IPS-20b (cell line): ENCODE data around the gene SCAP.
"Not testable (repeated sequence)": the region's sequence is repeated elsewhere in the genome, so short reads cannot be mapped to it uniquely, and the experiment has no call there.

Experiments used
- H3K27ac ChIP-seq: one replicate; pipeline ENCODE4 v1.5.1; 2013; ENCODE audit warnings: low read length
- H3K27me3 ChIP-seq: 2 replicates; pipeline ENCODE4 v1.6.1; 2013; ENCODE audit warnings: mild to moderate bottlenecking, low read length, inconsistent platforms; ENCODE audit not compliant: insufficient read depth
- H3K36me3 ChIP-seq: 2 replicates; pipeline ENCODE4 v1.6.1; 2013; ENCODE audit warnings: low read depth, mild to moderate bottlenecking, inconsistent platforms, low read length, moderate library complexity; ENCODE audit not compliant: insufficient read depth
- H3K4me1 ChIP-seq: 2 replicates; pipeline ENCODE4 v1.6.1; 2013; ENCODE audit warnings: mild to moderate bottlenecking, control low read depth, inconsistent platforms, low read length, moderate library complexity; ENCODE audit not compliant: insufficient read depth
- H3K4me3 ChIP-seq: 2 replicates; pipeline ENCODE4 v1.5.1; 2013; ENCODE audit warnings: mild to moderate bottlenecking, low read length, inconsistent platforms
- H3K9ac ChIP-seq: 2 replicates; pipeline ENCODE4 v1.6.1; 2013; ENCODE audit warnings: low read depth, mild to moderate bottlenecking, inconsistent platforms, low read length, moderate library complexity
- H3K9me3 ChIP-seq: 2 replicates; pipeline ENCODE4 v1.6.1; 2013; ENCODE audit warnings: mild to moderate bottlenecking, low read depth, low read length, inconsistent platforms; ENCODE audit not compliant: insufficient read depth

The SCAP gene

GRCh38 chr3:47475570-47476329 is at the start of gene SCAP:
SCAP (minus strand) TSS chr3:47475941; CDS start chr3:47442993, 32,948 bp downstream.
- H3K4me3 ChIP-seq: peak within 1 kb of the TSS; percentile 97
- H3K36me3 ChIP-seq: no peaks in the 10 kb centered on the region
- no peak within 1 kb of the TSS for H3K27ac ChIP-seq
- no peaks in the 10 kb centered on the region; the same call in 1 of the 2 replicates for H3K4me1 ChIP-seq
- peak within 1 kb of the TSS; percentile 84 for H3K9ac ChIP-seq
- no peaks in the 10 kb centered on the region for H3K9me3 ChIP-seq
- H3K27me3 ChIP-seq: no peaks in the 10 kb centered on the region

- peaks cover 12% of the 10 kb centered on the region for H3K27me3 ChIP-seq
- no peak overlapping the region for H3K4me3 ChIP-seq
- H3K9ac ChIP-seq: no peak overlapping the region
- no peak overlapping the region for H3K27ac ChIP-seq
- peaks cover 11% of the 10 kb centered on the region for H3K4me1 ChIP-seq
- H3K9me3 ChIP-seq: no peaks in the 10 kb centered on the region
- no peaks in the 10 kb centered on the region for H3K36me3 ChIP-seq
These were observed 47.8 kb upstream of the SCAP start for GRCh38 chr3:47523310-47524073.

- Histone ChIP-seq H3K27me3 (peaks cover 12% of the 10 kb centered on the region), H3K27ac (no peak overlapping the region), H3K36me3 (no peaks in the 10 kb centered on the region), H3K9ac (no peak overlapping the region), H3K4me3 (no peak overlapping the region), H3K4me1 (peaks cover 11% of the 10 kb centered on the region), H3K9me3 (no peaks in the 10 kb centered on the region)
These were observed 46.6 kb upstream of the SCAP start for GRCh38 chr3:47522082-47522987.

GRCh38 chr3:47520756-47521155 is 45.0 kb upstream of the SCAP start:
- no peak overlapping the region for H3K27ac ChIP-seq
- no peak overlapping the region for H3K4me3 ChIP-seq
- no peaks in the 10 kb centered on the region for H3K36me3 ChIP-seq
- peaks cover 12% of the 10 kb centered on the region for H3K27me3 ChIP-seq
- peaks cover 11% of the 10 kb centered on the region for H3K4me1 ChIP-seq
- no peaks in the 10 kb centered on the region for H3K9me3 ChIP-seq
- no peak overlapping the region for H3K9ac ChIP-seq

GRCh38 chr3:47517937-47518336 is 42.2 kb upstream of the SCAP start:
- Histone ChIP-seq H3K27ac (no peak overlapping the region), H3K36me3 (no peaks in the 10 kb centered on the region), H3K9ac (no peak overlapping the region), H3K4me3 (no peak overlapping the region), H3K27me3 (peaks cover 8% of the 10 kb centered on the region), H3K9me3 (no peaks in the 10 kb centered on the region), H3K4me1 (peaks cover 11% of the 10 kb centered on the region)

GRCh38 chr3:47515864-47516319 is 40.2 kb upstream of the SCAP start:
- Histone ChIP-seq H3K4me3 (no peak overlapping the region), H3K27ac (no peak overlapping the region), H3K9ac (no peak overlapping the region), H3K27me3 (no peaks in the 10 kb centered on the region), H3K36me3 (peaks cover 8% of the 10 kb centered on the region), H3K4me1 (peaks cover 5% of the 10 kb centered on the region), H3K9me3 (no peaks in the 10 kb centered on the region)

- Histone ChIP-seq H3K4me1 (no peaks in the 10 kb centered on the region), H3K9me3 (no peaks in the 10 kb centered on the region), H3K36me3 (peaks cover 16% of the 10 kb centered on the region), H3K27me3 (no peaks in the 10 kb centered on the region), H3K27ac (no peak overlapping the region), H3K4me3 (no peak overlapping the region), H3K9ac (no peak overlapping the region)
These were observed 39.4 kb upstream of the SCAP start for GRCh38 chr3:47515100-47515499.

GRCh38 chr3:47513125-47513929 is 37.6 kb upstream of the SCAP start, which contains the start of gene ELP6:
ELP6 (minus strand) TSS chr3:47513712; CDS start chr3:47513590, 122 bp downstream.
- H3K4me3 ChIP-seq: peak within 1 kb of the TSS; percentile 95
- peak within 1 kb of the TSS; percentile 98 for H3K27ac ChIP-seq
- H3K9ac ChIP-seq: peak within 1 kb of the TSS; percentile 95
- H3K9me3 ChIP-seq: no peaks in the 10 kb centered on the region
- H3K36me3 ChIP-seq: peaks cover 31% of the 10 kb centered on the region
- H3K4me1 ChIP-seq: no peaks in the 10 kb centered on the region
- H3K27me3 ChIP-seq: no peaks in the 10 kb centered on the region

GRCh38 chr3:47512416-47513124 is 36.8 kb upstream of the SCAP start:
- H3K9me3 ChIP-seq: no peaks in the 10 kb centered on the region
- H3K27me3 ChIP-seq: no peaks in the 10 kb centered on the region
- H3K4me1 ChIP-seq: no peaks in the 10 kb centered on the region
- peak overlapping the region; percentile 95 for H3K4me3 ChIP-seq
- H3K36me3 ChIP-seq: peaks cover 39% of the 10 kb centered on the region
- peak overlapping the region; percentile 95 for H3K9ac ChIP-seq
- H3K27ac ChIP-seq: peak overlapping the region; percentile 92

GRCh38 chr3:47505267-47505666 is 29.5 kb upstream of the SCAP start:
- H3K27me3 ChIP-seq, H3K9ac ChIP-seq: not testable (repeated sequence)
- H3K36me3 ChIP-seq: peaks cover 68% of the 10 kb centered on the region

More at GRCh38 chr3:47505267-47505666, 29.5 kb upstream of the SCAP start:
- not testable (repeated sequence) for H3K27ac ChIP-seq, H3K9me3 ChIP-seq, H3K4me1 ChIP-seq, H3K4me3 ChIP-seq
